ENCODE measurements around the gene IQGAP2. TPM values are rescaled to one million over a fixed set of nuclear protein-coding genes. Genes with fewer than 3 reads are reported as not detected.
A peak's percentile ranks its signal among the peaks of the same experiment; 100 is the strongest.

Gene IQGAP2
- total and polyA plus RNA-seq, 9 of the 15 experiments (the other 6 are each of a cell fraction or from before 2014, with no cell fraction given), result 8.7 to 23.2 (median 17.4) TPM

DNA sequence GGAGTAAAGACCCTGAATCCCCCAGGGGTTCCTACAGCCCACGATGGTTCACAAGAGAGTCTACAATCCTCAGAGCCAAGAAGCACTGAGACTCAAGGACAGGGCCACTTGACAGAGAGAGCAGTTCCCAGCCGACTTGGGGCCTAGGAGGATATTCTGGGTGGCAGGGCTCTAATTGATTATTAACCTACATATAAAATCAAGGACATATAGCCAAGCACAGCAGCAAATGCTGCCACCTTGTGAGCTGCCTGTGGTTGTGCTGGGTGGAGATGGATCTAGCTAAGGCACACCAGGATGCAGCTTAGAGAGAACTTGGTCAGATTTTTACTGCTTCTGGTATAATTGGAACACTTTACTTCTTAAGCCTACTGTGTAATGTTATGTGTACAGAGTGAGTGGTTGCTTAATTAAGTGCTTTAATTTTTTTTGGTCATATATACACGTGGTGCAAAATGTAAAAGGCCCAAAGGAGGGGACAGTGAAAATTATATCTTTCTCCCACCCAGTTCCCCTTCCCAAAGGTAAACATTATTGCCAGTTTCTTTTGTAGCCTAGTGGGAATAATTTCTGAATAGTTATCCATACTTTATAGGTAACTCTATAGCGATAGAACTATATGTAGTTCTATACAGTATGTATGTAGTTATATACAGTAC is 141.3 kb downstream of the IQGAP2 start (continued):
- TF ChIP-seq, protein P1, sequence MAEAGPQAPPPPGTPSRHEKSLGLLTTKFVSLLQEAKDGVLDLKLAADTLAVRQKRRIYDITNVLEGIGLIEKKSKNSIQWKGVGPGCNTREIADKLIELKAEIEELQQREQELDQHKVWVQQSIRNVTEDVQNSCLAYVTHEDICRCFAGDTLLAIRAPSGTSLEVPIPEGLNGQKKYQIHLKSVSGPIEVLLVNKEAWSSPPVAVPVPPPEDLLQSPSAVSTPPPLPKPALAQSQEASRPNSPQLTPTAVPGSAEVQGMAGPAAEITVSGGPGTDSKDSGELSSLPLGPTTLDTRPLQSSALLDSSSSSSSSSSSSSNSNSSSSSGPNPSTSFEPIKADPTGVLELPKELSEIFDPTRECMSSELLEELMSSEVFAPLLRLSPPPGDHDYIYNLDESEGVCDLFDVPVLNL (CRISPR knock-in tag; IDR thresholded peaks at IDR 0.05; ENCODE audit: low read depth), result no peak
- TF ChIP-seq, protein P2, sequence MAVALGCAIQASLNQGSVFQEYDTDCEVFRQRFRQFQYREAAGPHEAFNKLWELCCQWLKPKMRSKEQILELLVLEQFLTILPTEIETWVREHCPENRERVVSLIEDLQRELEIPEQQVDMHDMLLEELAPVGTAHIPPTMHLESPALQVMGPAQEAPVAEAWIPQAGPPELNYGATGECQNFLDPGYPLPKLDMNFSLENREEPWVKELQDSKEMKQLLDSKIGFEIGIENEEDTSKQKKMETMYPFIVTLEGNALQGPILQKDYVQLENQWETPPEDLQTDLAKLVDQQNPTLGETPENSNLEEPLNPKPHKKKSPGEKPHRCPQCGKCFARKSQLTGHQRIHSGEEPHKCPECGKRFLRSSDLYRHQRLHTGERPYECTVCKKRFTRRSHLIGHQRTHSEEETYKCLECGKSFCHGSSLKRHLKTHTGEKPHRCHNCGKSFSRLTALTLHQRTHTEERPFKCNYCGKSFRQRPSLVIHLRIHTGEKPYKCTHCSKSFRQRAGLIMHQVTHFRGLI (CRISPR knock-in tag; IDR thresholded peaks at IDR 0.05), result no peak
- TF ChIP-seq ARNT (IDR thresholded peaks at IDR 0.05), result no peak
- TF ChIP-seq TOE1 (IDR thresholded peaks at IDR 0.05; ENCODE audit: borderline replicate concordance), result no peak
- TF ChIP-seq TOE1 (CRISPR knock-in tag; IDR thresholded peaks at IDR 0.05; ENCODE audit: borderline replicate concordance, low read depth), result no peak
- TF ChIP-seq POLR2G (IDR thresholded peaks at IDR 0.05; ENCODE audit: low read depth, low read length), result no peak
- TF ChIP-seq, protein P3, sequence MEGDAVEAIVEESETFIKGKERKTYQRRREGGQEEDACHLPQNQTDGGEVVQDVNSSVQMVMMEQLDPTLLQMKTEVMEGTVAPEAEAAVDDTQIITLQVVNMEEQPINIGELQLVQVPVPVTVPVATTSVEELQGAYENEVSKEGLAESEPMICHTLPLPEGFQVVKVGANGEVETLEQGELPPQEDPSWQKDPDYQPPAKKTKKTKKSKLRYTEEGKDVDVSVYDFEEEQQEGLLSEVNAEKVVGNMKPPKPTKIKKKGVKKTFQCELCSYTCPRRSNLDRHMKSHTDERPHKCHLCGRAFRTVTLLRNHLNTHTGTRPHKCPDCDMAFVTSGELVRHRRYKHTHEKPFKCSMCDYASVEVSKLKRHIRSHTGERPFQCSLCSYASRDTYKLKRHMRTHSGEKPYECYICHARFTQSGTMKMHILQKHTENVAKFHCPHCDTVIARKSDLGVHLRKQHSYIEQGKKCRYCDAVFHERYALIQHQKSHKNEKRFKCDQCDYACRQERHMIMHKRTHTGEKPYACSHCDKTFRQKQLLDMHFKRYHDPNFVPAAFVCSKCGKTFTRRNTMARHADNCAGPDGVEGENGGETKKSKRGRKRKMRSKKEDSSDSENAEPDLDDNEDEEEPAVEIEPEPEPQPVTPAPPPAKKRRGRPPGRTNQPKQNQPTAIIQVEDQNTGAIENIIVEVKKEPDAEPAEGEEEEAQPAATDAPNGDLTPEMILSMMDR (IDR thresholded peaks at IDR 0.05 in 2 of 3, conservative IDR thresholded peaks at IDR 0.05 in 1 of 3; ENCODE audit: insufficient read depth in 2 of 3, low read depth in 1 of 3, low read length in 3 of 3), result peak; percentile 66 to 71 (median 71)
- no peak for TF ChIP-seq ZNF584 (CRISPR knock-in tag; IDR thresholded peaks at IDR 0.05; ENCODE audit: low read depth)
- TF ChIP-seq, protein P4, sequence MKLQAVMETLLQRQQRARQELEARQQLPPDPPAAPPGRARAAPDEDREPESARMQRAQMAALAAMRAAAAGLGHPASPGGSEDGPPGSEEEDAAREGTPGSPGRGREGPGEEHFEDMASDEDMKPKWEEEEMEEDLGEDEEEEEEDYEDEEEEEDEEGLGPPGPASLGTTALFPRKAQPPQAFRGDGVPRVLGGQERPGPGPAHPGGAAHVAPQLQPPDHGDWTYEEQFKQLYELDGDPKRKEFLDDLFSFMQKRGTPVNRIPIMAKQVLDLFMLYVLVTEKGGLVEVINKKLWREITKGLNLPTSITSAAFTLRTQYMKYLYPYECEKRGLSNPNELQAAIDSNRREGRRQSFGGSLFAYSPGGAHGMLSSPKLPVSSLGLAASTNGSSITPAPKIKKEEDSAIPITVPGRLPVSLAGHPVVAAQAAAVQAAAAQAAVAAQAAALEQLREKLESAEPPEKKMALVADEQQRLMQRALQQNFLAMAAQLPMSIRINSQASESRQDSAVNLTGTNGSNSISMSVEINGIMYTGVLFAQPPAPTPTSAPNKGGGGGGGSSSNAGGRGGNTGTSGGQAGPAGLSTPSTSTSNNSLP (IDR thresholded peaks at IDR 0.05; ENCODE audit: borderline replicate concordance, low read depth, low read length), result peak; percentile 58; the same call in 1 of the 2 replicates
- TF ChIP-seq ZNF232 (CRISPR knock-in tag; IDR thresholded peaks at IDR 0.05), result no peak
- TF ChIP-seq SREBF1 (IDR thresholded peaks at IDR 0.05; ENCODE audit: borderline replicate concordance, low read depth, low read length), result no peak
- TF ChIP-seq RCOR1 (IDR thresholded peaks at IDR 0.05; ENCODE audit: borderline replicate concordance in 1 of 2, low read depth in 2 of 2, low read length in 2 of 2), result peak in 1 of 2 experiments; percentile 44; a peak in 1 of 4 replicates
- TF ChIP-seq SMC3 (conservative IDR thresholded peaks at IDR 0.05; ENCODE audit: insufficient read depth, low read depth, low read length), result peak; percentile 63
